Stimulated activated CD4-positive, alpha-beta T cell treated with anti-CD3 and anti-CD28 coated beads, TNF-alpha, amount 100 ng/mL, for 1 hour (primary cell): ENCODE results near the gene CLN6.
"Not testable (repeated sequence)": the region's sequence is repeated elsewhere in the genome, so short reads cannot be mapped to it uniquely, and the experiment has no call there.

Experiments used
- DNase-seq, 3 donors: peaks; one replicate each; pipeline ENCODE4 v3.0.0-alpha.2; 2020; ENCODE audit warnings: low read depth in 3 of 3, low spot score in 1 of 3

Gene CLN6

DNA sequence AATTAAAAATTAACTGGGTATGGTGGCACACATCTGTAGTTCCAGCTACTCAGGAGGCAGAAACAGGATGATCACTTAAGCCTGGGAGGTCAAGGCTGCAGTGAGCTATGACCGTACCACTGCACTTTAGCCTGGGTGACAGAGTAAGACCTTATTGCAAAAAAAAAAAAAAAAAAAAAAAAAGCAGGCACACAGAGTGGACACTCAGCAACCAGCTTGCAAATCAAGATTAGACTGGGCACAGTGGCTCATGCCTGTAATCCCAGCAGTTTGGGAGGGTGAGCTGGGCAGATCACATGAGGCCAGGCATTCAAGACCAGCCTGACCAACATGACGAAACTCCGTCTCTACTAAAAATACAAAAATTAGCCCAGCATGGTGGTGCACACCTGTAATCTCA lies 5.4 kb downstream of the CLN6 start:
- no peak for DNase-seq

DNA sequence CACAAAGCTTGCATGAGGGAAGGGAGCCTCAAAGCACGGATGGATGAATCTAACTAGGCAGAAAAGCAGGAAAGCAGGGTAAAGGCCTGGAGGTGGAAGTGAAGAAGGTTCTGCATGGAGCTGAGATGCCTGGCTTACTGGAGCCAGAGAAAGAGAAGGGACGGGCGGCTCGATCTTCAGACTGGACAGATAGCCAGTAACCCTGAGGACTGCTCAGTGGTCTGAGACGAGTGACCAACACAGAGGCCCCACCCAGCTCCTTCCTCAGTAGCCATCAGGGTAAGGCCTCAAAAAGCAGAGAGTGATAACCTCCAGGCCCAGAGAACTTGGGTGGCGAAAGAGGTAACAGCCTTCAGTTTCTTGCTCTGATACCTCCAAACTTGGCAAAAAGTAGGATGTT lies 6.4 kb downstream of the CLN6 start:
- DNase-seq = no peak

DNA sequence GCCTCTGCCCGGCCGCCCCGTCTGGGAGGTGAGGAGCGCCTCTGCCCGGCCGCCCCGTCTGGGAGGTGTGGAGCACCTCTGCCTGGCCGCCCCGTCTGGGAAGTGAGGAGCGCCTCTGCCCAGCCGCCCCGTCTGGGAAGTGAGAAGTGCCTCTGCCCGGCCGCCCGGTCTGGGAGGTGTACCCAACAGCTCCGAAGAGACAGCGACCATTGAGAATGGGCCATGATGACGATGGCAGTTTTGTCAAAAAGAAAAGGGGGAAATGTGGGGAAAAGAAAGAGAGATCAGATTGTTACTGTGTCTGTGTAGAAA lies 7.1 kb downstream of the CLN6 start:
- DNase-seq = not testable (repeated sequence)

DNA sequence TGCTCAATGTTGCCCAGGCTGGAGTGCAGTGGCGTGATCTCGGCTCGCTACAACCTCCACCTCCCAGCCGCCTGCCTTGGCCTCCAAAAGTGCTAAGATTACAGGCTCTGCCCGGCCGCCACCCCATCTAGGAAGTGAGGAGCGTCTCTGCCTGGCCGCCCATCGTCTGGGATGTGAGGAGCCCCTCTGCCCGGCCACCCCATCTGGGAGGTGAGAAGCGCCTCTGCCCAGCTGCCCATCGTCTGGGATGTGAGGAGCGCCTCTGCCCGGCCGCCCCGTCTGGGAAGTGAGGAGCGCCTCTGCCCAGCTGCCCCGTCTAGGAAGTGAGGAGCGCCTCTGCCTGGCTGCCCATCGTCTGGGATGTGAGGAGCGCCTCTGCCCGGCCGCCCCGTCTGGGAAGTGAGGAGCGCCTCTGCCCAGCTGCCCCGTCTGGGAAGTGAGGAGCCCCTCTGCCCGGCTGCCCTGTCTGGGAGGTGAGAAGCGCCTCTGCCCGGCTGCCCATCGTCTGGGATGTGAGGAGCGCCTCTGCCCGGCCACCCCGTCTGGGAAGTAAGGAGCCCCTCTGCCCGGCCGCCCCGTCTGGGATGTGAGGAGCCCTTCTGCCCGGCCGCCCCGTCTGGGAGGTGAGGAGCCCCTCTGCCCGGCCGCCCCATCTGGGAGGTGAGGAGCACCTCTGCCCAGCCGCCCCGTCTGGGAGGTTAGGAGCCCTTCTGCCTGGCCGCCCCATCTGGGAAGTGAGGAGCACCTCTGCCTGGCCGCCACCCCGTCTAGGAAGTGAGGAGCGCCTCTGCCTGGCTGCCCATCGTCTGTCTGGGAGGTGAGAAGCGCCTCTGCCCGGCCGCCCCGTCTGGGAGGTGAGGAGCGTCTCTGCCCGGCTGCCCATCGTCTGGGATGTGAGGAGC lies 7.7 kb downstream of the CLN6 start:
- not testable (repeated sequence) for DNase-seq

DNA sequence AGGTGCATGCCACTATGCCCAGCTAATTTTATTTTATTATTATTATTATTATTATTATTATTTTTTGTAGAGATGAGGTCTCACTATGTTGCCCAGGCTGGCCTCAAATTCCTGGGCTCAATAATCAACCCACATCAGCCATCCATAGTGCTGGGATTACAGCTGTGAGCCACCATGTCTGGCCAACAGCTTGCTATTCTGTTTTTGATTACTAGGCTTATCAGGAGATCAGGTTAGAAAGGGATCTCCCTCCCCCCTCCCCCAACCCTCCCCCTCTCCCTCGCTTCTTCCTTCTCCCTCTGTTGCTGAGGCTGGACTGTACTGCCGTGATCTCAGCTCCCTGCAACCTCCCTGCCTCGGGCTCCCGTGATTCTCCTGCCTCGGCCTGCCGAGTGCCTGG lies 8.6 kb downstream of the CLN6 start:
- no peak for DNase-seq

DNA sequence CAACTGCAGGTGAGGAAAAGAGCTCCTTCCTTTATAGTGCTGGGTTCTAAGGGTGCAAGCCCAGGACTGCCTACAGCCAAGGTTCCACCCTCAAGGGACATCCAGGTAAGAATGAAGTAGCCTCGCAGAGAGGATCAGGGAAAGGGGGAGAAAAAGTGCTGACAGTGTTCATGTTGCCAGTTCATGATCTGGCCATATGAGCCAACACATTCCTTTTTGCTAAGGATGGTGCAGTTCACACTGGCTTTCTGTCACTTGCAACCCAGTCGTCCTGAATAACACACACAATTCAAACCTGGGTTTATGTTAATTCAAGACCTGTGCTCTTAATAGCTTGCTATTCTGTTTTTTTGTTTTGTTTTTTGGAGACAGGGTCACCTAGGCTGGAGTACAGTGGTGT lies 9.0 kb downstream of the CLN6 start:
- no peak for DNase-seq

DNA sequence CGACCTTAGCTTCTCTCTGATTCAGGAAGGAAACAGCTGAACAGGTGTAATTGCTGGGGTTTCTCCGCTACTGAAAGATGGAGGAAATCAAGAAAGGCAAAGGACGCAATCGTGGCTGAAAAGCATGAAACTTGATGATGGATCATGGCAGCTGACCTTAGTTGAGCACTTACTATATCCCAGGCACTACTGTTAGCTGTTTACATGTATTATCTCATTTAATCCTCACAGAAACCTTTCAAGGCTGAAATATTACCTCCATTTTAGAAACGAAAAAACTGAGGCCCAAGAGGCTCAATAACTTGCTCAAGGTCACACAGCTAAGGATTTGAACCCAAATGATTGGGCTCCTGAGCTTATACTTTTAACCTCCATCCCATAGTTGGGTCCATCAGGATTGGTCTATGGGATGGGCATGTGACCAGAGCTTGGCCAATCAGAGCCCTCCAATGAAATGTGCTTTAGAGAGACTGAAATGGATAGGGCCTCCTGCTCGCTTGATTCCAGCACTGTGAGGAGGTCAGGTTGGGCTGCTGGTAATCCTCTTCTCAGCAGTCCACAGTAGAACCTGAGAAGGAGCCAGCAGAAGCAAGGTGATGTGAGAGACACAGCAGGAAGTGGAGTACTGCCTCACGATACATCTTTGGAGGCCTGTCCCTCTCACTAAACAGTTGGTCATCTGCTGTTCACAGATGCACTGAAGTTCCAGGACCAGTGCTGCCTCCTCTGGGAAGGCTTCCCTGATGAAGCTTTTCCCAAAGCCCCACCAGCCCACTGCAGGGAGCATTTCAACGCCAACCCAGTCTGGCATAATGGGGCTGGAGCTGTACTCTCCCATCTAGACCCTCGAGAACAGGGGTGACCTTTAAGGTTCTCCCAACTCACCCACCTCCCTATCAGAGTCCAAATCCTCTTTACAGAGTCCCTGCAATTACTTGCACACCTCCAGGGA lies 10.4 kb downstream of the CLN6 start:
- no peak for DNase-seq

DNA sequence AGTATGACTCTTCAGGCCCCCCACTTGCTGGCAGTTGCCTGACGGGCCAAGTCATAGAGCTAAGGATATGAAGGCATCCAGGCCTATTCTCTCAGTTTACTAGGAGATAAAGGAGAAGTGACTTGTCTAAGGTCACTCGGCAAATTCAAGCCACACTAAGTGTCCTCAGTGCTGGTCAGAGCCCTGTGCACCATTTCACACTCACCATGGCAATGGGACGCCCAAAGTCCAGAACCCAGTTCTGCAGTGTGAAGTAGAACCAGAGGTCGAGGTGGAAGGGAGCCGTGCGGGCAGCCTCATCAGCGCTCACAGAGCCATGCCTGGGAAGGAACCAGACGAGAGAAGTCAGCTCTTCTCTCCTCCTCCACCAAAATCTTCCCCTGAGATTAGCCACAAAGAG lies 11.2 kb downstream of the CLN6 start:
- DNase-seq = no peak

DNA sequence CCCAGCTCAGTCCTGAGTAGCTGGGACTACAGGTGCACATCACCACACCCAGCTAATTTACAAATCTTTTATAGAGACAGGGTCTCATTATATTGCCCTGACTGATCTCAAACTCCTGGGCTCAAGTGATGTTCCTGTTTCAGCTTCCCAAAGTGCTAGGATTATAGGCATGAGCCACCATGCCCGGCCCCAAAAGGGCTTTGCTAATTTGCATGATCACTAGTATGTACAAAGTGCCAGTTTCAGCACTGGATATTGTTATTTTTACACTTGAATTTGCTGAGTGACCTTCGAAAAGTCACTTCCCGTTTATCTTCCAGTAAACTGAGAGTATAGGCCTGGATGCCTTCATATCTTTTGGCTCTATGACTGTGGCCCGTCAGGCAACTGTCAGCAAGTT lies 12.2 kb downstream of the CLN6 start:
- no peak for DNase-seq

DNA sequence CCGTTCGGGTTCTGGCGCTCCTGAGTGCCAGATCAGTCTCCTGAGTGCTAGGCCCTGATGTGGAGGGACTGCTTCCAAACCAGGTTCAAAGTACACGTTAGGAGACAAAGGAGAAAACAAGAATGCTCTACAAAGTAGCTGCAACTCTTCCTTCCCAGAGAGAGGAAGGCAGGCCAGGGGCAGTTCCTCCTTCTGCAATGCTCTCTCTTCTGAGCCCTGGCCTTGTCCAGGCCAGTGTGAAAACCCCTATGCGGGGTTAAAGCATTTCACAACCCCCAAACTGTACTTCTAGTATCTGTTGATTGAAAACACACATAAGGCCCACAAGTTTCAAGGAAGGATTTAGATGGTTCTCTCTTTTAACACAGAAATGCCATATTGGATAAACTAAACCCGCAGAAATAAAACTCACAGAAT lies 14.7 kb downstream of the CLN6 start:
- DNase-seq = no peak

DNA sequence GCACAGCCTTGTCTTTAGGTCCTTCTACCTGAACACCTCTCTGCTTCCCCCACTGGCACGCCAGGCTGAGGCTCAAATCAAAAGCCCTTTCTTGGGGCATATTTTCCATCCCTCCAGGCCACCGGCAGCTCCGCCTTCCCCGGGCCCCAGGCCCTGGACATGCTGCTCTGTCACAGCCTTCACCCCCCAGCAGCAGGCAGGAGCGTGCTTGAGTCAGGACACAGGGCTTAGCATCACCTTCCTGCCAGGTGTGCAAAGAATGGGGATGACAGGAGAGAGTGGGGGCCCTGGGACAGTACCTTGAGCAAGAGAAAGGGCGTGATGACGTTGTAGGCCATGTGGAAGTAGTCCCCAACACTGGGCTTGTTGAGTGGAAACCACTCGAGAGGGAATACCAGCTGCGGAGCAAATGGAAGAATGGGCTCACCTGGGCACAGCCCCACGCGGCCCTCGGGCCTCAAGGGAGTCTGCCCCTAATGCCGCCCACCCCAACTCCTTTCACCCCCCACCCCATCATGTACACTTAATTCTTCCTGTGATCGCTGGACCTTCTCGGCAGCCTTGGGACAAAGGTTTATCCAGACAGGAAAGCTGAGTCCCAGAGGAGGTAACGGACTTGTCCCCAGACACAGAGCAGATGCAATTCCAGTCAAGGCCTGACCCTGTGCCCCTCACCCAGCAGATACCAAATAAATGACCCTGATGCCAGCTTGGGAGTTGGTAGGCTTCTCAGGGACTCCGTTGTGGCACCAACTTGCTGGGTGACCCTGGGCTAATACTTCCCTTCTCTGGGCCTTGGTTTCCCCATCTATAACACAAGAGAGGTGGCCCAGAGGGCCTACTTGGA lies 15.3 kb downstream of the CLN6 start:
- no peak for DNase-seq

DNA sequence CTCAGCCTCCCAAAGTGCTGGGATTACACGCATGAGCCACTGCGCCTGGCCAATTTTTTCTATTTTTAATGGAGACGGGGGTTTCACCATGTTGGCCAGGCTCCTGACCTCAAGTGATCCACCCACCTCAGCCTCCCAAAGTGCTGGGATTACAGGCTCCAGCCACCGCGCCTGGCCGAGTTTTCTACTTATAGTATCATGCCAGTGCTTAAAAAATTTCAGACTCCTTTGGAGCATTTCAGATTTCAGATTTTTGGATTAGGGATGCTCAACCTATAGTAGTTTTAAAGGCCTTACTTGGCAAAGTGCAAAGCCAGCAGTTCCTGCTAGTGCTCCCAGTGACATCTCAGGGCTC lies 16.1 kb downstream of the CLN6 start:
- DNase-seq = not testable (repeated sequence)

DNA sequence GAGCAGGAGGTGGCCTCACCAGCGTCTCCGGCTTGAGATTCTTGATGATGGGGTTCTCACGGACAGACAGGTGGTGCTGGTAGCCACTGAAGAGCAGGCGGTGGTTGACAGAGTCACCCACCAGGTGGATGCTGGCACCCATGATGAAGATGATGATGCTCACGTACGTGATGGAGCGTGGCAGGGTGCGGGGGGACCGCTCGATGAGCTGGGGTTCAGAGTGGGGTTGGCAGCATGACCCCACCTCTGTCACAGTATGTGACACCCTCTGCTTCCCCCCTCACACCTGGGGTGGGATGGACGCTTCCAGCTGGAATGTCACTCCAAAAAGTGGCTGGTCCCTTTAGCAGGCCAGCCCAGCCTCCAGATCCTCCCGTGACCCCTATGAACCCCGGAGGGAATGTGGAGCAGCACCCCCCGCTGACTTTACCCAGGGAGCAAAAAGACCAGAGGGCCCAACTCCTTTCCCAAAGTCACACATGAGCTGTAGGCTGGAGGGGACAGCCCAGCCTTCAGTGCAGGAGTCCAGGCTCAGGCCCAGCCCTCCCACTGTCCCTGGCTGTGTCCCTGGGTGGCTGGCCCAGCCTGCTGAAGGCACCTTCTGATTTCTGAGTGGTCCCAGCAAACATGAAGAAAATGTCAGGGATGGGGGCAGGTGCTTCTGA lies 17.7 kb downstream of the CLN6 start:
- DNase-seq = no peak

DNA sequence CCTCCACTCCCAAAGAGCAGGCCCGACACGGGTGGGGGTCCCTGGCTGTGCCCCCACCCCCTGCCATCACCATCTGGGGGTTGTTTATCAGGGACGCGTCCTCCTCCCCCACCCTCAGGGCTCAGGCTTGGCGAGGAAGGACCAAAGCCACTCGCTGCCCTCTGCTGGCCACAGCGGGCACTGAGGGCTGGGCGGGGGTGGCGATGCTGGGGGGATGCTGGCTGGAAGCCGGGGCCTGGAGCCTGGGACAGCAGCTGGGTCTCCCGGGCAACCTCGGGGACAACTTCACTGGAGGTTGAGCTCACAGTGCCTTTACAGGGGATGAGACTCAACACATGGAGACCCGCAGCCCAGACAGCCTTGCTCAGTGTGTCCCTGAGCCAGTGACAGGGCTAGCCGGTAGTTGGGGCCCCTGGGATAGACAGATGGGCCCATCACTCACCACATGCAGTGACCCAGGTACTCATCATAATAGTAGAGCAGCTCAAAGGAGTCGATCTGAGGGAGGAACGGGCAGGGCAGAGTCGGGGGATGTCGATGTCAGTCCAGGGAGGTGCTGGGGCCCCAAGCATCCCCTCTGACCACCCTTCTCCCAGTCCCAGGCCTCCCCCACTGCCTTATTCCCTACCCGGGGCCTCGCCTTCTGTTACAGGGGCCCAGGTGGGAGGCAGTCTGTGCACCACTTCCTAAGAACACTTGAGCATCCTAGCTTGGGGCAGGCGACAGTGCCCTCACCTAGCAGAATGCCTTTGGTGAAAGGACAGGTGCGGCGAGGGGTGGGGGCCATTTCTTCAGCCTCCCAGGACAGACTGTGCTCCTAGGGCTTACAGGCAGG lies 18.5 kb downstream of the CLN6 start:
- peak in 1 of 3 donors; percentile 43 for DNase-seq

DNA sequence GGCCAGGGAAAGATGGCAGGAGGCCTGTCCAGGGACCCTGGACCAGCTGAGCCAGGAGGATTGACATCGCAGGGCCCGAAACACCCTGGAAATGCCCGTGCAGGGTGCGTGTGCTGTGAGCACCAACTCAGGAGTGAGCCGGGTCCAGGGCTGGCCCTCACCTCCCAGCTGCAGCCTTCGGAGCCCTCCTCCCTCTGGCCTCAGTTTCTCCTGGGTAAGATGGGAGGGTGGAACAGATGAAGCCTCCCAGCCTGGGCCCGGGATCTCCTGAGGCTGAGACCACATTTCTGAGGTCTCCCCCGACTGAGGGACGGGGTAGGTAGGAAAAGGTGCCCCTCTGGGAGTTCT lies 19.1 kb downstream of the CLN6 start:
- no peak for DNase-seq

DNA sequence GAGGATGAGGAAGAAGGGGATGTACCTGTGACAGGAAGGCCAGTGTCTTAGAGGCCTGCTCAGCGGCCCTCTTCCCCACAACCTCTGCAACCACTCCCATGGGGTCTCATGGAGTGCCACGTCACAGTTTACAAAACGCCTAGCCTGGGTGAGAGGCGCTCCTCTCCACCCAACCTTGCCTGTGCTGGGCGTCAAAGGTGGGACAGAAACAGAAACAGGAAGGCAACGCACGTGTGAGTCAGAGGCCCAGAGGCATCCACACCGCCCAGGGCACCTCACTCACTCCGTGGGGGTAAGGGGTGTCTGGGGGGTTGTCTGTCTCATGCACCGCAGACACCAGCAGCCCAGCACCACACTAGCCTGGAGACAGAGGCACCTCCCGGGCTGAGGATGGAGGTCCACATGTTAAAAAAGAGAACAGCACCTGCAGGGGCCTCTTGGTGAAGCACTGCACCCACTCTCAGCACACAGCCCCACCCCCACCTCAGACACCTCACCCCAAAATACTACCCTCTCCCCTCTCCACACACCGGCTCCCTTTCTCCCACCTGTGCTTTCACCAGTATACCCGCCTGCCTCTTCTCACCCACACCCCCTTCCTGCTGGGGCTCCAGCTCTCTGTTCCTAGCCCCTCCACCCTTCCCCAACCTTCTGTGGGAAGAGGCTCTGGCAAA lies 19.7 kb downstream of the CLN6 start:
- DNase-seq = peak in 2 of 3 donors; percentile 12 to 22

DNA sequence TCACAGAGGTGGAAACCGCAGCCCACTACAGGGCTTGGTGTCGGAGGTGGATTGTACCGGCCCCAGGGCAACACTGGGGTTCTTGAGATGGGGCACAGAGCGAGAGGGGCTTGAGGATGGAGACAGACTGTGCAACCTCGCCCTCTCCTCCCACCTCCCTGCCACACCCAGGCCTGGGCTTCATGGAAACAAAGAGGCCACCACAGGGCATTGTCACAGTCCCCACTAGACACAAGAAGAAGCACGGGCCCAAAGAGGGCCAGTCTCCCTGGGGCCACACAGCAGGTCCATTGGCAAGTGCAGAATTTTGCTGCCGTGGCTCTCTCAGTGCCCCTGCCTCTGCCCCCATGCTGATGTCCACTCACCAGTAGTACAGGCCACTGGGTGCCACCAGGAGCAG lies 20.3 kb downstream of the CLN6 start:
- DNase-seq = no peak

DNA sequence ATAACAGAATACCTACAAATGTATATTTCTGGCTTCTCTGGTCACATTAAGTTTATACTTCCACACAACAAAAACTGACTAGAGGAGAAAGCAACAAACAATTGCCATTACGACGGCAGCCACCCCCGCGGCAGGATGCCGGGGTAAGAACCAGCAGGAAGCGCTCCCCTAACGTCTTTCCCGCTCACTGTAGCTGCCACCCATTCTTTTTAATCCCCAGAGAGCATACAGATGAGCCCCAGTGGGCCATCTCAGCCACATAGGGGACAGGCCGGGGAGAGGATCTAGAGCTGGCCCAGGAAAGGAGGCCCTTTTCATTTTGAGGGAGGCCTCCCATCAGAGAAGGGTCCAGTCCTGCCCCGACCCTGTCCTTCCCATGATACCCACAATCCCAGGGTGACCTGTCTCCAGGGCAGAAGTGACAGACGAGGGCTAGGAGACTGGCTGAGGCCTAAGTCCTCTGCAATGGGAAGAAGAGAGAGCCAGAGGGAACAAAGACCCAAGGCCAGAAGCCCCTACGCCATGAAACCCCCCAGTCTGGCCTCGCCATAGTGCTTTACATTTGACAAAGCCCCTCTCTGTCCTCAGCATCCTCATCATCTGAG lies 20.8 kb downstream of the CLN6 start:
- no peak for DNase-seq

DNA sequence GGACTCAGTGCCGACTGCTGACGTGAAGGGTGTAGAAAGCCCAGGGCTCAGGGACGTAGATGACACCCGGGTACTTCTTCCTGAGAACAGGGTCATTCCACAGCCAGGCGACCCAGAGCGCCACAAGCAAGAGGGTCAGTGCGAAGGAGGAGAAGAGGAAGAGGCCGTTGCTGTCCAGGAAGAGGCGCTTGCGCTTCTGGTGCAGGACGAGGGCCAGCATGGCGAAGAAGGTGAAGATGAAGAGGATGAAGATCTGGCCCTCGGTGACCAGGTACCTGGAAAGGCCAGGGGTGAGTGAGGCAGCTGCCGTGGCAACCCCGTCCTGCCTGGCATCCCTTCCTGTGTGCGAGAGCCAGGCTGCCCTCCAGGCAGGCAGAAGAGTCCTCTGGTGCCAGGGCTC lies 21.4 kb downstream of the CLN6 start:
- no peak for DNase-seq
